Activated T-cell treated with anti-CD3 and anti-CD28 coated beads for 24 hours (primary cell): ENCODE data around the gene MGAT1.
A peak's percentile ranks its signal among the peaks of the same experiment; 100 is the strongest.
"Not testable (repeated sequence)": the region's sequence is repeated elsewhere in the genome, so short reads cannot be mapped to it uniquely, and the experiment has no call there.

Experiments used
- DNase-seq: peaks from one replicate; pipeline ENCODE4 v3.0.0-alpha.2; 2020; ENCODE audit warnings: low read depth

Gene MGAT1

GRCh38 chr5:180802325-180803180 lies at the start of gene MGAT1:
Gene MGAT1, minus strand, starts transcription at chr5:180802806. Its CDS starts 9,835 bp downstream, at chr5:180792971.
- DNase-seq: peak; percentile 70

GRCh38 chr5:180850434-180851078 lies 48.0 kb upstream of the MGAT1 start:
- no peak for DNase-seq

GRCh38 chr5:180849827-180850226 lies 47.2 kb upstream of the MGAT1 start:
- no peak for DNase-seq

GRCh38 chr5:180848878-180849277 lies 46.3 kb upstream of the MGAT1 start:
- no peak for DNase-seq

GRCh38 chr5:180848265-180848664 lies 45.7 kb upstream of the MGAT1 start:
- no peak for DNase-seq

- DNase-seq: no peak
These were observed 44.4 kb upstream of the MGAT1 start for GRCh38 chr5:180847026-180847425.

- no peak for DNase-seq
These were observed 42.3 kb upstream of the MGAT1 start for GRCh38 chr5:180844858-180845257.

- no peak for DNase-seq
These were observed 41.8 kb upstream of the MGAT1 start for GRCh38 chr5:180844432-180844831.

- DNase-seq: no peak
These were observed 37.3 kb upstream of the MGAT1 start for GRCh38 chr5:180839935-180840334.

GRCh38 chr5:180839227-180839626 lies 36.6 kb upstream of the MGAT1 start:
- no peak for DNase-seq

- DNase-seq: no peak
These were observed 34.9 kb upstream of the MGAT1 start for GRCh38 chr5:180837478-180837877.

GRCh38 chr5:180832638-180833068 lies 30.0 kb upstream of the MGAT1 start:
- DNase-seq: peak; percentile 31

GRCh38 chr5:180831139-180832093 lies 28.8 kb upstream of the MGAT1 start:
- peak; percentile 73 for DNase-seq

GRCh38 chr5:180830253-180831138 lies 27.9 kb upstream of the MGAT1 start:
- peak; percentile 53 for DNase-seq

- no peak for DNase-seq
These were observed 27.1 kb upstream of the MGAT1 start for GRCh38 chr5:180829726-180830125.

- not testable (repeated sequence) for DNase-seq
These were observed 26.3 kb upstream of the MGAT1 start for GRCh38 chr5:180828756-180829531.

- DNase-seq: not testable (repeated sequence)
These were observed 24.8 kb upstream of the MGAT1 start for GRCh38 chr5:180827374-180827773.

- DNase-seq: no peak
These were observed 23.3 kb upstream of the MGAT1 start for GRCh38 chr5:180825768-180826525.

GRCh38 chr5:180824630-180825476 lies 22.2 kb upstream of the MGAT1 start:
- no peak for DNase-seq
